GM12878 (cell line): ENCODE results near the gene RPS6KA3. TPM values are rescaled to one million over a fixed set of nuclear protein-coding genes. Genes with fewer than 3 reads are reported as not detected.

ENCODE experiments used
- ATAC-seq: fragments of 200-7000 bp; cut with Tn5 transposase; 3 replicates; pipeline ENCODE4 v1.9.1; 2020; ENCODE audit warnings: mild to moderate bottlenecking, moderate library complexity
- BruUV-seq: library from RNA; stranded (reverse); fragments of 400-500 nt; replicated peaks from 2 replicates; lab custom pipeline; 2021; lab: Mats Ljungman, UMichigan
- CTCF ChIA-PET: fragments of 300-600 bp; sonication (Branson Sonifier 250); formaldehyde crosslinking; extraction: SDS; loops from one replicate; lab custom pipeline; 2021; ENCODE audit warnings: inconsistent platforms; lab: Yijun Ruan, JAX
- POLR2A ChIA-PET: fragments of 350-600 bp; formaldehyde crosslinking; extraction: SDS; loops from one replicate; lab custom pipeline; 2021; ENCODE audit warnings: inconsistent platforms; lab: Charles Lee
- RAD21 ChIA-PET: fragments of 300-600 bp; sonication (Branson Sonifier 250); formaldehyde crosslinking; loops from one replicate; lab custom pipeline; 2023; ENCODE audit warnings: antibody characterized with exemption; ENCODE audit not compliant: unreplicated experiment; lab: Charles Lee
- SMC1A ChIA-PET: fragments of 300-600 bp; sonication (Branson Sonifier 250); formaldehyde crosslinking; loops from one replicate; lab custom pipeline; 2023; ENCODE audit not compliant: unreplicated experiment, uncharacterized antibody; lab: Charles Lee
- DNase-seq: peaks from one replicate; pipeline ENCODE4 v3.0.0-alpha.2; 2011; ENCODE audit warnings: low read depth, low spot score
- FAIRE-seq: peaks from 3 replicates; lab custom pipeline; 2011; peaks lifted over from hg19 to GRCh38; lab: Jason Lieb, UNC
- H2AFZ ChIP-seq: 2 replicates; pipeline ENCODE4 v1.6.0; 2011; ENCODE audit warnings: low read depth, low read length, control low read depth; ENCODE audit not compliant: control insufficient read depth
- H3K27ac ChIP-seq: 2 replicates; pipeline ENCODE4 v1.5.1; 2011; ENCODE audit warnings: control low read depth; ENCODE audit not compliant: control insufficient read depth, insufficient read depth
- H3K27me3 ChIP-seq, 2 experiments: replicated peaks in 1 of 2; 2 replicates each; pipeline versions ENCODE4 v1.6.0 to v1.6.1; 2011; ENCODE audit warnings: low read length in 1 of 2; ENCODE audit not compliant: control insufficient read depth in 2 of 2, insufficient read depth in 2 of 2
- H3K36me3 ChIP-seq, 2 experiments: 2 replicates each; pipeline ENCODE4 v1.5.1; 2011; ENCODE audit warnings: low read length in 1 of 2; ENCODE audit not compliant: control insufficient read depth in 2 of 2, insufficient read depth in 2 of 2
- H3K4me1 ChIP-seq: 2 replicates; pipeline ENCODE4 v1.6.1; 2011; ENCODE audit warnings: mild to moderate bottlenecking, low read length, moderate library complexity, mixed read lengths; ENCODE audit not compliant: control insufficient read depth, insufficient read depth
- H3K4me2 ChIP-seq: 2 replicates; pipeline ENCODE4 v1.6.0; 2011; ENCODE audit warnings: control low read depth; ENCODE audit not compliant: control insufficient read depth, insufficient read depth
- H3K4me3 ChIP-seq: fragments of 200-600 bp; sonication (generic); 2 replicates; pipeline ENCODE4 v1.5.1; 2016
- H3K79me2 ChIP-seq: 2 replicates; pipeline ENCODE4 v1.6.0; 2011; ENCODE audit warnings: low read length; ENCODE audit not compliant: control insufficient read depth, insufficient read depth
- H3K9ac ChIP-seq: 2 replicates; pipeline ENCODE4 v1.8.0; 2011; ENCODE audit warnings: low read length, control low read depth, mixed read lengths; ENCODE audit not compliant: control insufficient read depth, insufficient read depth
- H3K9me3 ChIP-seq: replicated peaks from 3 replicates; pipeline ENCODE4 v1.5.1; 2011; ENCODE audit warnings: mild to moderate bottlenecking, low read length; ENCODE audit not compliant: control insufficient read depth, insufficient read depth
- H4K20me1 ChIP-seq: 2 replicates; pipeline ENCODE4 v1.6.0; 2011; ENCODE audit not compliant: control insufficient read depth, insufficient read depth
- BHLHE40 ChIP-seq, 2 experiments: fragments of 450-650 bp in 1 of 2; IDR thresholded peaks; 2 replicates each; pipeline ENCODE4 v1.6.1; 2011 to 2017; ENCODE audit warnings: low read depth in 2 of 2, borderline replicate concordance in 1 of 2, improper control_type of control experiment in 1 of 2, low read length in 1 of 2, mild to moderate bottlenecking in 1 of 2
- KAT2A ChIP-seq: conservative IDR thresholded peaks from 2 replicates; pipeline ENCODE4 v1.6.1; 2011; ENCODE audit warnings: low read depth, low read length; ENCODE audit not compliant: control insufficient read depth
- MXI1 ChIP-seq: fragments of 150-350 bp; IDR thresholded peaks from 2 replicates; pipeline ENCODE4 v1.6.1; 2011; ENCODE audit warnings: low read depth, mild to moderate bottlenecking, inconsistent platforms, low read length, improper control_type of control experiment
- POLR2A ChIP-seq: IDR thresholded peaks from 2 replicates; pipeline ENCODE4 v1.6.1; 2011; ENCODE audit warnings: low read depth, mild to moderate bottlenecking, low read length
- SREBF2 ChIP-seq: IDR thresholded peaks from 2 replicates; pipeline ENCODE4 v1.6.1; 2012; ENCODE audit warnings: mild to moderate bottlenecking, low read length
- YY1 ChIP-seq: IDR thresholded peaks from 2 replicates; pipeline ENCODE4 v1.6.1; 2011; ENCODE audit warnings: low read depth, mild to moderate bottlenecking, low read length
- WGBS: methylation state at CpG from one replicate; pipeline ENCODE4 v1.1.6; 2016; ENCODE audit warnings: low lambda C conversion rate; ENCODE audit not compliant: insufficient replicate concordance, insufficient coverage; ENCODE audit errors: missing lambda C conversion rate; 5-methylcytosine and 5-hydroxymethylcytosine counted together
- in situ Hi-C: fragments of 300-500 bp; cut with MboI; formaldehyde crosslinking; loops from 9 replicates; pipeline ENCODE4 v1.14.3; 2018; ENCODE audit warnings: mixed read lengths
- intact Hi-C: fragments of 100-400 bp; cut with micrococcal nuclease; formaldehyde crosslinking; loops from one replicate; pipeline ENCODE4 v1.14.2; 2022; ENCODE audit not compliant: unreplicated experiment
- polyA plus RNA-seq, 11 experiments: library from polyadenylated mRNA; depleted of rRNA in 4 of 11; unstranded in 6 of 11; stranded (reverse) in 5 of 11; fragments of >200 nt; fragmentation: Nextera tagmentation in 4 of 11; fragmentation: Illumina TruSeq in 1 of 11; extraction: Ambion mirVana in 4 of 11; extraction: Trizol in 1 of 11; gene quantifications; 1 replicate in 1 of 11; 2 replicates in 10 of 11; pipeline versions ENCODE4 v1.2.1 to v1.2.3, GENCODE V29; 2011 to 2016; ENCODE audit warnings: inconsistent platforms in 2 of 11, missing spikeins in 2 of 11, low read depth in 1 of 11
- total RNA-seq, 4 experiments: library from RNA; depleted of rRNA in 3 of 4; stranded (reverse); fragments of >200 nt in 3 of 4; fragmentation: Illumina TruSeq in 1 of 4; extraction: Trizol in 1 of 4; gene quantifications; 2 replicates each; pipeline versions ENCODE4 v1.2.1 to v1.2.3, GENCODE V29; 2013 to 2021
- TF ChIP-seq, protein P1 (sequence below): IDR thresholded peaks from 2 replicates; pipeline ENCODE4 v1.6.1; 2012; ENCODE audit warnings: improper control_type of control experiment, low read depth, low read length; ENCODE audit not compliant: insufficient replicate concordance
- TF ChIP-seq, protein P2 (sequence below): fragments of 450-650 bp; formaldehyde crosslinking; IDR thresholded peaks from 2 replicates; pipeline ENCODE4 v1.4.0; 2022; ENCODE audit warnings: mild to moderate bottlenecking, moderate library complexity

Gene RPS6KA3
- total and polyA plus RNA-seq, 10 of the 15 experiments (the other 5 are each of a cell fraction or from before 2014, with no cell fraction given) = 2.8 to 35.6 (median 15.8) TPM

DNA sequence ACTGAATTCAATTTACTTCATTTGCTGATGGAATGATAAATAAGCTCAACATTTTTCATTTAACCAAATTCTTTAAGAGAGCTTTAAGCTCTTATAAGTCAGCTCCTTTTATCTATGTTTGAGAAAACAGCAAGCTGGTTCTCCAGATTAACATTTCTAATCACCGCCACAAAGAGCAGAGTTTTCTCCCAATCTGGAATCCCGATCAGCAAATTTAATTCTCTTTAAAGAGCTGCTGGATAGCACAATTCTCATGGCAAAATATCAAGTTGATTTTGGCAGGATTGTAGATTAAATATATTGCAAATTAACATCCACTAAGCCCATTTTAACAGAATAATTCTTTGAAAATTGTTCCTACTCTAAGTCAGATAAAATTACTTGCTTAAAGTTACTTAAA is 48.8 kb downstream of the RPS6KA3 start (continued):
- TF ChIP-seq BHLHE40 (IDR thresholded peaks at IDR 0.05; ENCODE audit: borderline replicate concordance in 1 of 2, low read depth in 2 of 2, low read length in 1 of 2) = no peak

DNA sequence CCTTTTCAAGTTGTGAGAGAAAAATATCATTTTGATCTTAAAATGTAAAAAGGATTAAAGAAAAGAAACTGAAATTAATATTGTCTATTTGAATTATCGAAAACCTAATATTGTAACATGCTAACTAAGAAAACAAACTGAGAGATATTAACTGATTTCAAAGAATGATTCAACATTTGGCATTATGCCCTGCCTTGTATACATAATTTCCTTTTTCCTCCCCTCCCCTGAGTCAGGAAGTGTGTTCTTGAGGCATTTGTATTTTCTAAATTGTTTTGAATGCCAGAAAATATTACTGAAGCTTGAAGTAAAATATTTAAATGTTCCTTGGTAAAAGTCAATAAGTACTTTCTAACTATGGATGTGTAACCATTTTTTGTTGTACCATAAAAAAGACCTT is 49.4 kb downstream of the RPS6KA3 start:
- FAIRE-seq = no peak

DNA sequence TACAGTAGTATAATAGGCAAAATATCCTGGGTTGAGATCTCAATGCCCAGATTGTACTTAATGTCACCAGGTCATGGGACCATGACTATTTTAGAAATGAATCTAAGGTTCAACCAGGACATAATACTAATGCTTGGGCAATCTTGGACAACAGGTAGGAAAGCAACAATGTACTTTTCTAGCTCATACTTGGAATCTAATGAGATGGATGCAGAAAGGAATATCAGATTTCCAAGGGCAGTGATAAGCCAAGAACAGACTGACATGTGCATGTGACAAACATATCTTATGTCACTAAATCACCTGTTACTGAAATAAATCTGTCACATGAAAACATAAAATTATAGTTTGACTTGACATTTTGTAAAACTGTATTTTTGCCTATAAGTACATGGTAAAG is 51.1 kb downstream of the RPS6KA3 start:
- ChIA-PET CTCF (no interaction called here), POLR2A (no interaction called here), SMC1A (no interaction called here), RAD21 (no interaction called here)
- no peaks in the 10 kb centered on the region for H3K9me3 ChIP-seq
- no peak overlapping the region for H3K9ac ChIP-seq
- H2AFZ ChIP-seq = no peak overlapping the region
- no peak overlapping the region for H3K4me2 ChIP-seq
- H3K4me3 ChIP-seq = no peak overlapping the region
- FAIRE-seq (no peak), DNase-seq (no peak), ATAC-seq (no peak)
- no TSS peak for BruUV-seq
- H3K4me1 ChIP-seq = no peaks in the 10 kb centered on the region; the same call in 1 of the 2 replicates
- in situ Hi-C loops = no loop called here
- H3K36me3 ChIP-seq = no peaks in the 10 kb centered on the region
- no peak overlapping the region for H3K27ac ChIP-seq
- H3K79me2 ChIP-seq = no peaks in the 10 kb centered on the region; the same call in 1 of the 2 replicates
- intact Hi-C loops = no loop called here
- no peaks in the 10 kb centered on the region for H4K20me1 ChIP-seq
- H3K27me3 ChIP-seq = no peaks in the 10 kb centered on the region
- TF ChIP-seq, protein P1, sequence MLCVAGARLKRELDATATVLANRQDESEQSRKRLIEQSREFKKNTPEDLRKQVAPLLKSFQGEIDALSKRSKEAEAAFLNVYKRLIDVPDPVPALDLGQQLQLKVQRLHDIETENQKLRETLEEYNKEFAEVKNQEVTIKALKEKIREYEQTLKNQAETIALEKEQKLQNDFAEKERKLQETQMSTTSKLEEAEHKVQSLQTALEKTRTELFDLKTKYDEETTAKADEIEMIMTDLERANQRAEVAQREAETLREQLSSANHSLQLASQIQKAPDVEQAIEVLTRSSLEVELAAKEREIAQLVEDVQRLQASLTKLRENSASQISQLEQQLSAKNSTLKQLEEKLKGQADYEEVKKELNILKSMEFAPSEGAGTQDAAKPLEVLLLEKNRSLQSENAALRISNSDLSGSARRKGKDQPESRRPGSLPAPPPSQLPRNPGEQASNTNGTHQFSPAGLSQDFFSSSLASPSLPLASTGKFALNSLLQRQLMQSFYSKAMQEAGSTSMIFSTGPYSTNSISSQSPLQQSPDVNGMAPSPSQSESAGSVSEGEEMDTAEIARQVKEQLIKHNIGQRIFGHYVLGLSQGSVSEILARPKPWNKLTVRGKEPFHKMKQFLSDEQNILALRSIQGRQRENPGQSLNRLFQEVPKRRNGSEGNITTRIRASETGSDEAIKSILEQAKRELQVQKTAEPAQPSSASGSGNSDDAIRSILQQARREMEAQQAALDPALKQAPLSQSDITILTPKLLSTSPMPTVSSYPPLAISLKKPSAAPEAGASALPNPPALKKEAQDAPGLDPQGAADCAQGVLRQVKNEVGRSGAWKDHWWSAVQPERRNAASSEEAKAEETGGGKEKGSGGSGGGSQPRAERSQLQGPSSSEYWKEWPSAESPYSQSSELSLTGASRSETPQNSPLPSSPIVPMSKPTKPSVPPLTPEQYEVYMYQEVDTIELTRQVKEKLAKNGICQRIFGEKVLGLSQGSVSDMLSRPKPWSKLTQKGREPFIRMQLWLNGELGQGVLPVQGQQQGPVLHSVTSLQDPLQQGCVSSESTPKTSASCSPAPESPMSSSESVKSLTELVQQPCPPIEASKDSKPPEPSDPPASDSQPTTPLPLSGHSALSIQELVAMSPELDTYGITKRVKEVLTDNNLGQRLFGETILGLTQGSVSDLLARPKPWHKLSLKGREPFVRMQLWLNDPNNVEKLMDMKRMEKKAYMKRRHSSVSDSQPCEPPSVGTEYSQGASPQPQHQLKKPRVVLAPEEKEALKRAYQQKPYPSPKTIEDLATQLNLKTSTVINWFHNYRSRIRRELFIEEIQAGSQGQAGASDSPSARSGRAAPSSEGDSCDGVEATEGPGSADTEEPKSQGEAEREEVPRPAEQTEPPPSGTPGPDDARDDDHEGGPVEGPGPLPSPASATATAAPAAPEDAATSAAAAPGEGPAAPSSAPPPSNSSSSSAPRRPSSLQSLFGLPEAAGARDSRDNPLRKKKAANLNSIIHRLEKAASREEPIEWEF = no peak
- TF ChIP-seq, protein P2, sequence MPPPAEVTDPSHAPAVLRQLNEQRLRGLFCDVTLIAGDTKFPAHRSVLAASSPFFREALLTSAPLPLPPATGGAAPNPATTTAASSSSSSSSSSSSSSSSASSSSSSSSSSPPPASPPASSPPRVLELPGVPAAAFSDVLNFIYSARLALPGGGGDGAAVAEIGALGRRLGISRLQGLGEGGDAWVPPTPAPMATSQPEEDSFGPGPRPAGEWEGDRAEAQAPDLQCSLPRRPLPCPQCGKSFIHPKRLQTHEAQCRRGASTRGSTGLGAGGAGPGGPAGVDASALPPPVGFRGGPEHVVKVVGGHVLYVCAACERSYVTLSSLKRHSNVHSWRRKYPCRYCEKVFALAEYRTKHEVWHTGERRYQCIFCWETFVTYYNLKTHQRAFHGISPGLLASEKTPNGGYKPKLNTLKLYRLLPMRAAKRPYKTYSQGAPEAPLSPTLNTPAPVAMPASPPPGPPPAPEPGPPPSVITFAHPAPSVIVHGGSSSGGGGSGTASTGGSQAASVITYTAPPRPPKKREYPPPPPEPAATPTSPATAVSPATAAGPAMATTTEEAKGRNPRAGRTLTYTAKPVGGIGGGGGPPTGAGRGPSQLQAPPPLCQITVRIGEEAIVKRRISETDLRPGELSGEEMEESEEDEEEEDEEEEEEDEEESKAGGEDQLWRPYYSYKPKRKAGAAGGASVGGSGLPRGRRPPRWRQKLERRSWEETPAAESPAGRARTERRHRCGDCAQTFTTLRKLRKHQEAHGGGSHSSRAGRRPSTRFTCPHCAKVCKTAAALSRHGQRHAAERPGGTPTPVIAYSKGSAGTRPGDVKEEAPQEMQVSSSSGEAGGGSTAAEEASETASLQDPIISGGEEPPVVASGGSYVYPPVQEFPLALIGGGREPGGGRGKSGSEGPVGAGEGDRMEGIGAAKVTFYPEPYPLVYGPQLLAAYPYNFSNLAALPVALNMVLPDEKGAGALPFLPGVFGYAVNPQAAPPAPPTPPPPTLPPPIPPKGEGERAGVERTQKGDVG (CRISPR knock-in tag) = no peak
- TF ChIP-seq YY1 (no peak), SREBF2 (no peak), POLR2A (no peak)

More for the DNA sequence above, 49.4 kb downstream of the RPS6KA3 start:
- Histone ChIP-seq H3K27me3 (no peaks in the 10 kb centered on the region), H3K79me2 (no peaks in the 10 kb centered on the region; the same call in 1 of the 2 replicates), H2AFZ (no peak overlapping the region), H4K20me1 (no peaks in the 10 kb centered on the region), H3K4me2 (no peak overlapping the region), H3K9me3 (no peaks in the 10 kb centered on the region), H3K9ac (no peak overlapping the region), H3K4me1 (no peaks in the 10 kb centered on the region; the same call in 1 of the 2 replicates), H3K27ac (no peak overlapping the region), H3K4me3 (no peak overlapping the region), H3K36me3 (no peaks in the 10 kb centered on the region)
- intact Hi-C loops (no loop called here), in situ Hi-C loops (no loop called here)
- no TSS peak for BruUV-seq
- RAD21 ChIA-PET = no interaction called here
- ATAC-seq = no peak
- CTCF ChIA-PET = no interaction called here
- SMC1A ChIA-PET = no interaction called here
- no peak for DNase-seq
- POLR2A ChIA-PET = no interaction called here
- 50% methylated on average over 1 of the region's 1 CpG for WGBS
- TF ChIP-seq KAT2A = no peak
- no peak for TF ChIP-seq MXI1
